LNCAP (cell line): ENCODE data around the gene MUC5B.

ENCODE experiments used
- TF ChIP-seq, protein P1 (sequence below): fragments of 450-650 bp; IDR thresholded peaks from 2 replicates; pipeline ENCODE4 v1.5.1; 2017; ENCODE audit warnings: mild to moderate bottlenecking

MUC5B gene

DNA sequence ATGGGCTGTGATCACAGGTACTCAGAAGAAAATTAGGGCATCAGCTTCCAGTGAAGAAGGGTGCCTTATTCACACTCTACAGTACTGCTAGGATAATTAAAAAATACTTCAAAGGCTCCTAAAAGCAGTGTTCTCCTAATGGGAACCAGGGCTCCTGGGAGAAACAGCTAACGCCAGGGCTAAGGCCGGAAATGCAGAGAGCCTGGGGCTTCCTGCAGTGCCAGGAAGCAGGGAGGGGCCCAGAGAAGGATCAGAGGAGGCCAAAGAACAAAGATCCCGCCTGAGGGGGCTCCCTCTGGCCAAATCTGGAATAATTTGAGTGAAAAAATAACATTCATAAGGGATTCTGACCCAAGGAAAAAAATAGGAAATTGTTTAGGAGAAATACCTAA is 59.1 kb downstream of the MUC5B start:
- TF ChIP-seq, protein P1, sequence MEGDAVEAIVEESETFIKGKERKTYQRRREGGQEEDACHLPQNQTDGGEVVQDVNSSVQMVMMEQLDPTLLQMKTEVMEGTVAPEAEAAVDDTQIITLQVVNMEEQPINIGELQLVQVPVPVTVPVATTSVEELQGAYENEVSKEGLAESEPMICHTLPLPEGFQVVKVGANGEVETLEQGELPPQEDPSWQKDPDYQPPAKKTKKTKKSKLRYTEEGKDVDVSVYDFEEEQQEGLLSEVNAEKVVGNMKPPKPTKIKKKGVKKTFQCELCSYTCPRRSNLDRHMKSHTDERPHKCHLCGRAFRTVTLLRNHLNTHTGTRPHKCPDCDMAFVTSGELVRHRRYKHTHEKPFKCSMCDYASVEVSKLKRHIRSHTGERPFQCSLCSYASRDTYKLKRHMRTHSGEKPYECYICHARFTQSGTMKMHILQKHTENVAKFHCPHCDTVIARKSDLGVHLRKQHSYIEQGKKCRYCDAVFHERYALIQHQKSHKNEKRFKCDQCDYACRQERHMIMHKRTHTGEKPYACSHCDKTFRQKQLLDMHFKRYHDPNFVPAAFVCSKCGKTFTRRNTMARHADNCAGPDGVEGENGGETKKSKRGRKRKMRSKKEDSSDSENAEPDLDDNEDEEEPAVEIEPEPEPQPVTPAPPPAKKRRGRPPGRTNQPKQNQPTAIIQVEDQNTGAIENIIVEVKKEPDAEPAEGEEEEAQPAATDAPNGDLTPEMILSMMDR: no peak

GRCh38 chr11:1283091-1283511 is 60.2 kb downstream of the MUC5B start:
- TF ChIP-seq, protein P1: no peak

GRCh38 chr11:1283906-1284305 is 61.0 kb downstream of the MUC5B start:
- TF ChIP-seq, protein P1: no peak

- TF ChIP-seq, protein P1: no peak
These were observed 62.5 kb downstream of the MUC5B start for GRCh38 chr11:1285316-1285744.

GRCh38 chr11:1285876-1286275 is 63.0 kb downstream of the MUC5B start:
- TF ChIP-seq, protein P1: no peak

DNA sequence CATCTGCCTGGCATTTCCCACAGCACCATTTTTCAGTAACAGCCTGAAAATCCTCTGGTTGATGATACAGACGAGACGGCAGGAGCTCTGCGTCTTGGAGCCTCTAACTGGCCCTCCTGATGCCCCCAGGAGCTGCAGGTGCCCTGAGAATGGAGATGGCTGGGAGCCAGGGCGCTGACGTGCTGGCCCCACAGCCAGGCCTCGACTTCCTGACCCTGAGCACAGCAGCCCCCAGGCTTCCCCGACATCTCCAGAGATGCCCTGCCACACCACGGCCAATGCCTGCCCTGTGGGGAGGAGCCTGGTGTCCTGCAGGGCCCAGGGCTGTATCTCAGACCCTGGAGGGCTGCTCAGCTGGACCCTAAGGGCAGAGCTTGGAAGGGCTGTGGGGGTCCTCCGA is 65.1 kb downstream of the MUC5B start:
- TF ChIP-seq, protein P1: no peak

DNA sequence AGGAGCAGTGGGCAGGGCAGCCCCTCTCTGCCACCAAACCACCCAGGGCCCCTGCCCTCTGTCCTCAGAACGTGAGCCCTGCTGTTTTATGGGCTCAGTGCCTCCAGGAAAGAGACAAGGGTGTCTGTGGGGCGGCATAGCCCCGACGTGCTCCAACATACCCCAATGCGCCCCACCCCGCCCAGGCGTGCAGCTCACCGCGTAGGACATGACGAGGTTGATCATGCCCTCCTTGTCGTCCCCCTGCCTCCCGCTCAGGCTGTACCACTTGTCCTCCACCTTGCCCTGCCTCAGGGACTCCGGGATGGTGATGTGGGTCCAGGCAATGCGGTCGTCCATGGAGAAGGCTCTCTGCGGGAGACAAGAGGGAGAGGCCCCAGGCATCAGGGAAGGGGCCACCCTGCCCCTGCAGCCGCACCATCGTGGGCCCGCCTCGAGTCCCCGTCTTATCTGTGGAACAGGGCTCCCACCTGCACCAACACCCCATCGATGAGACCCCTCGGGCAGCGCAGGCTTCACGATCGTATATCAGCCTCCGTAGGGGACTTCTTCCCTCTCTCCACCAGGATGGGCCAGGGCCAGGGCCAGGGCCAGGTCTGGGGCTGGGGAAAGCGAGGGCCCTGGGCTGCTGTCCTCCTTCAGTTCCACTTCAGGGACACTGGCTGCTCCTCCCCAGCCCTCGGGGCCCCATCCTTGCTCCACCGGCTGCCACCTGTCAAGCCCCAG is 65.7 kb downstream of the MUC5B start:
- TF ChIP-seq, protein P1: no peak
